H4 (cell line): ENCODE measurements around the gene LMX1A. TPM values are rescaled to one million over a fixed set of nuclear protein-coding genes. Genes with fewer than 3 reads are reported as not detected.

Experiments used
- DNase-seq: peaks from one replicate; pipeline ENCODE4 v3.0.0-alpha.2; 2015; ENCODE audit warnings: low spot score
- total RNA-seq: library from RNA; depleted of rRNA; stranded (reverse); fragments of >200 nt; shearing (Covaris generic); gene quantifications from 2 replicates; pipeline ENCODE4 v1.2.3, GENCODE V29; 2014

The LMX1A gene
- total RNA-seq, 1 experiment from 2014 or later, result not detected

GRCh38 chr1:165218731-165219130 lies 137.8 kb downstream of the LMX1A start:
- DNase-seq, result no peak

GRCh38 chr1:165217958-165218357 lies 138.6 kb downstream of the LMX1A start:
- no peak for DNase-seq

GRCh38 chr1:165216254-165216653 lies 140.3 kb downstream of the LMX1A start:
- DNase-seq, result no peak

- no peak for DNase-seq
Measured at GRCh38 chr1:165215676-165216075, 140.8 kb downstream of the LMX1A start.

- DNase-seq, result no peak
Measured at GRCh38 chr1:165212229-165212628, 144.3 kb downstream of the LMX1A start.

- DNase-seq, result no peak
Measured at GRCh38 chr1:165207853-165208515, 148.5 kb downstream of the LMX1A start.

GRCh38 chr1:165205145-165205544 lies 151.4 kb downstream of the LMX1A start:
- no peak for DNase-seq

GRCh38 chr1:165204548-165204947 lies 152.0 kb downstream of the LMX1A start:
- no peak for DNase-seq

- DNase-seq, result no peak
Measured at GRCh38 chr1:165191087-165191486, 165.4 kb downstream of the LMX1A start.

GRCh38 chr1:165189913-165190312 lies 166.6 kb downstream of the LMX1A start:
- no peak for DNase-seq

GRCh38 chr1:165189011-165189410 lies 167.5 kb downstream of the LMX1A start:
- no peak for DNase-seq

- DNase-seq, result no peak
Measured at GRCh38 chr1:165187031-165188009, 169.2 kb downstream of the LMX1A start.

GRCh38 chr1:165185161-165185889 lies 171.2 kb downstream of the LMX1A start:
- no peak for DNase-seq

GRCh38 chr1:165182975-165183374 lies 173.5 kb downstream of the LMX1A start:
- DNase-seq, result no peak

GRCh38 chr1:165179306-165179705 lies 177.2 kb downstream of the LMX1A start:
- DNase-seq, result no peak

- no peak for DNase-seq
Measured at GRCh38 chr1:165174491-165174890, 182.0 kb downstream of the LMX1A start.

GRCh38 chr1:165173818-165174217 lies 182.7 kb downstream of the LMX1A start:
- no peak for DNase-seq

- DNase-seq, result no peak
Measured at GRCh38 chr1:165173409-165173808, 183.1 kb downstream of the LMX1A start.

GRCh38 chr1:165172666-165173065 lies 183.8 kb downstream of the LMX1A start:
- no peak for DNase-seq

- no peak for DNase-seq
Measured at GRCh38 chr1:165169729-165170128, 186.8 kb downstream of the LMX1A start.

- DNase-seq, result no peak
Measured at GRCh38 chr1:165169028-165169427, 187.5 kb downstream of the LMX1A start.

GRCh38 chr1:165168467-165168866 lies 188.0 kb downstream of the LMX1A start:
- DNase-seq, result no peak
